PC-3 (cell line): ENCODE data around the gene UBA1. TPM values are rescaled to one million over a fixed set of nuclear protein-coding genes. Genes with fewer than 3 reads are reported as not detected.

Experiments
- ATAC-seq: fragments of 200-7000 bp; cut with Tn5 transposase; 2 replicates; pipeline ENCODE4 v1.9.1; 2020; ENCODE audit warnings: mild to moderate bottlenecking, moderate library complexity
- BruUV-seq: library from RNA; stranded (reverse); fragments of 400-500 nt; replicated peaks from 2 replicates; lab custom pipeline; 2021; lab: Mats Ljungman, UMichigan
- CTCF ChIA-PET: fragments of 300-600 bp; sonication (Branson Sonifier 250); formaldehyde crosslinking; loops from one replicate; lab custom pipeline; 2022; ENCODE audit warnings: antibody characterized with exemption; lab: Charles Lee
- POLR2A ChIA-PET: fragments of 300-600 bp; sonication (Branson Sonifier 250); formaldehyde crosslinking; loops from one replicate; lab custom pipeline; 2022; ENCODE audit warnings: antibody characterized with exemption; ENCODE audit not compliant: unreplicated experiment; lab: Charles Lee
- DNase-seq: peaks from one replicate; pipeline ENCODE4 v3.0.0-alpha.2; 2015
- H2AFZ ChIP-seq: fragments of 300-600 bp; sonication (generic); 2 replicates; pipeline ENCODE4 v1.6.0; 2016; ENCODE audit warnings: antibody characterized with exemption, low read length
- H3F3A ChIP-seq: fragments of 300-600 bp; sonication (generic); one replicate; pipeline ENCODE4 v1.6.0; 2017; ENCODE audit warnings: antibody characterized with exemption, low read length, control low read depth, mild to moderate bottlenecking; ENCODE audit not compliant: unreplicated experiment
- H3K27ac ChIP-seq: fragments of 300-600 bp; sonication (generic); 2 replicates; pipeline ENCODE4 v1.5.1; 2016; ENCODE audit warnings: mild to moderate bottlenecking, low read length
- H3K27me3 ChIP-seq: fragments of 300-600 bp; sonication (generic); 2 replicates; pipeline ENCODE4 v1.6.1; 2016; ENCODE audit warnings: low read length, mixed read lengths
- H3K36me3 ChIP-seq: fragments of 300-600 bp; sonication (generic); 2 replicates; pipeline ENCODE4 v1.6.1; 2016; ENCODE audit warnings: low read depth, mixed run types, low read length, mixed read lengths
- H3K4me1 ChIP-seq: fragments of 300-600 bp; sonication (generic); 2 replicates; pipeline ENCODE4 v1.5.1; 2016; ENCODE audit warnings: low read length; ENCODE audit not compliant: insufficient read depth
- H3K4me2 ChIP-seq: fragments of 300-600 bp; sonication (generic); 2 replicates; pipeline ENCODE4 v1.6.0; 2016; ENCODE audit warnings: low read length
- H3K4me3 ChIP-seq: fragments of 300-600 bp; sonication (generic); 2 replicates; pipeline ENCODE4 v1.5.1; 2016; ENCODE audit warnings: mild to moderate bottlenecking, low read length, mixed read lengths
- H3K79me2 ChIP-seq: fragments of 300-600 bp; sonication (generic); 2 replicates; pipeline ENCODE4 v1.6.1; 2017; ENCODE audit warnings: low read length, mixed read lengths
- H3K9ac ChIP-seq: fragments of 300-600 bp; sonication (generic); 2 replicates; pipeline ENCODE4 v1.6.0; 2016; ENCODE audit warnings: mild to moderate bottlenecking, low read length
- H3K9me2 ChIP-seq: fragments of 300-600 bp; sonication (generic); replicated peaks from 2 replicates; pipeline ENCODE4 v1.6.1; 2016; ENCODE audit warnings: mixed run types, low read length, mixed read lengths
- H3K9me3 ChIP-seq: fragments of 300-600 bp; sonication (generic); 2 replicates; pipeline ENCODE4 v1.6.1; 2016; ENCODE audit warnings: low read length, mixed read lengths
- H4K20me1 ChIP-seq: fragments of 300-600 bp; sonication (generic); 2 replicates; pipeline ENCODE4 v1.6.1; 2016; ENCODE audit warnings: low read length, mixed read lengths
- CTCF ChIP-seq: fragments of 300-600 bp; sonication (generic); conservative IDR thresholded peaks from 2 replicates; pipeline ENCODE4 v1.5.1; 2017; ENCODE audit warnings: antibody characterized with exemption, low read depth, mild to moderate bottlenecking, low read length
- EZH2 ChIP-seq: fragments of 300-600 bp; sonication (generic); IDR thresholded peaks from one replicate; pipeline ENCODE4 v1.6.1; 2017; ENCODE audit warnings: antibody characterized with exemption, mild to moderate bottlenecking, low read length; ENCODE audit not compliant: unreplicated experiment
- EZH2phosphoT487 ChIP-seq: fragments of 300-600 bp; sonication (generic); IDR thresholded peaks from 2 replicates; pipeline ENCODE4 v1.6.1; 2018; ENCODE audit warnings: mild to moderate bottlenecking, antibody characterized with exemption, low read length, borderline replicate concordance
- intact Hi-C: fragments of 100-400 bp; cut with micrococcal nuclease; formaldehyde crosslinking; loops from 2 replicates; pipeline ENCODE4 v1.9.0; 2023
- total RNA-seq: library from RNA; depleted of rRNA; stranded (reverse); fragments of >200 nt; gene quantifications from 2 replicates; pipeline ENCODE4 v1.2.3, GENCODE V29; 2014

Gene UBA1
- total RNA-seq, 1 experiment from 2014 or later, result 282 TPM

- Histone ChIP-seq H4K20me1 (peaks cover 28% of the 10 kb centered on the region), H3K9ac (no peak overlapping the region), H3K79me2 (peaks cover 92% of the 10 kb centered on the region), H2AFZ (no peak overlapping the region), H3K36me3 (peaks cover 14% of the 10 kb centered on the region), H3K4me3 (no peak overlapping the region), H3K9me3 (no peaks in the 10 kb centered on the region), H3K27ac (no peak overlapping the region), H3K4me2 (no peak overlapping the region), H3K4me1 (peaks cover 20% of the 10 kb centered on the region), H3K27me3 (no peaks in the 10 kb centered on the region), H3K9me2 (no peaks in the 10 kb centered on the region), H3F3A (no peaks in the 10 kb centered on the region)
- ATAC-seq, result no peak
- CTCF ChIA-PET, result no interaction called here
- intact Hi-C loops, result no loop called here
- DNase-seq, result peak; percentile 40
- TF ChIP-seq EZH2phosphoT487 (no peak), CTCF (no peak), EZH2 (no peak)
- BruUV-seq, result no TSS peak
- POLR2A ChIA-PET, result no interaction called here
These were observed 44.7 kb upstream of the UBA1 start for GRCh38 chrX:47148946-47149345.

- peaks cover 21% of the 10 kb centered on the region for H3K36me3 ChIP-seq
- peaks cover 20% of the 10 kb centered on the region for H4K20me1 ChIP-seq
- H3K9me2 ChIP-seq, result no peaks in the 10 kb centered on the region
- DNase-seq (no peak), ATAC-seq (no peak)
- no peak overlapping the region for H3K27ac ChIP-seq
- H3K4me1 ChIP-seq, result peaks cover 17% of the 10 kb centered on the region
- no peak overlapping the region for H3K4me3 ChIP-seq
- H3K27me3 ChIP-seq, result no peaks in the 10 kb centered on the region
- intact Hi-C loops, result no loop called here
- TF ChIP-seq EZH2phosphoT487, result no peak
- TF ChIP-seq CTCF, result no peak
- TF ChIP-seq EZH2, result no peak
- H3K9ac ChIP-seq, result no peak overlapping the region
- H3F3A ChIP-seq, result no peaks in the 10 kb centered on the region
- no TSS peak for BruUV-seq
- peaks cover 91% of the 10 kb centered on the region for H3K79me2 ChIP-seq
- H3K4me2 ChIP-seq, result no peak overlapping the region
- ChIA-PET POLR2A (no interaction called here), CTCF (no interaction called here)
- H3K9me3 ChIP-seq, result no peaks in the 10 kb centered on the region
- no peak overlapping the region for H2AFZ ChIP-seq
These were observed 42.2 kb upstream of the UBA1 start for GRCh38 chrX:47151435-47151834.

GRCh38 chrX:47156611-47157520 lies 36.8 kb upstream of the UBA1 start:
- H4K20me1 ChIP-seq, result no peaks in the 10 kb centered on the region
- ChIA-PET CTCF (no interaction called here), POLR2A (no interaction called here)
- no peak for DNase-seq
- H3K9me2 ChIP-seq, result no peaks in the 10 kb centered on the region
- H3K27ac ChIP-seq, result no peak overlapping the region
- peaks cover 87% of the 10 kb centered on the region for H3K79me2 ChIP-seq
- intact Hi-C loops, result no loop called here
- H3K27me3 ChIP-seq, result no peaks in the 10 kb centered on the region
- H3K36me3 ChIP-seq, result peaks cover 8% of the 10 kb centered on the region
- no peaks in the 10 kb centered on the region for H3K4me1 ChIP-seq
- no TSS peak for BruUV-seq
- H3K4me2 ChIP-seq, result no peak overlapping the region
- no peak overlapping the region for H2AFZ ChIP-seq
- no peak overlapping the region for H3K9ac ChIP-seq
- H3K4me3 ChIP-seq, result no peak overlapping the region
- ATAC-seq, result no peak
- H3K9me3 ChIP-seq, result no peaks in the 10 kb centered on the region
- H3F3A ChIP-seq, result no peaks in the 10 kb centered on the region
- no peak for TF ChIP-seq CTCF
- no peak for TF ChIP-seq EZH2phosphoT487
- no peak for TF ChIP-seq EZH2
